GM18867 (cell line): ENCODE results near the gene RSPH10B.
A peak's percentile ranks its signal among the peaks of the same experiment; 100 is the strongest.
"Not testable (repeated sequence)": the region's sequence is repeated elsewhere in the genome, so short reads cannot be mapped to it uniquely, and the experiment has no call there.

ENCODE experiments used
- ATAC-seq: cut with Tn5 transposase; IDR thresholded peaks from one replicate; pipeline ENCODE4 v1.9.1; 2021; ENCODE audit warnings: mild to moderate bottlenecking, moderate library complexity; ENCODE audit not compliant: unreplicated experiment

The RSPH10B gene

DNA sequence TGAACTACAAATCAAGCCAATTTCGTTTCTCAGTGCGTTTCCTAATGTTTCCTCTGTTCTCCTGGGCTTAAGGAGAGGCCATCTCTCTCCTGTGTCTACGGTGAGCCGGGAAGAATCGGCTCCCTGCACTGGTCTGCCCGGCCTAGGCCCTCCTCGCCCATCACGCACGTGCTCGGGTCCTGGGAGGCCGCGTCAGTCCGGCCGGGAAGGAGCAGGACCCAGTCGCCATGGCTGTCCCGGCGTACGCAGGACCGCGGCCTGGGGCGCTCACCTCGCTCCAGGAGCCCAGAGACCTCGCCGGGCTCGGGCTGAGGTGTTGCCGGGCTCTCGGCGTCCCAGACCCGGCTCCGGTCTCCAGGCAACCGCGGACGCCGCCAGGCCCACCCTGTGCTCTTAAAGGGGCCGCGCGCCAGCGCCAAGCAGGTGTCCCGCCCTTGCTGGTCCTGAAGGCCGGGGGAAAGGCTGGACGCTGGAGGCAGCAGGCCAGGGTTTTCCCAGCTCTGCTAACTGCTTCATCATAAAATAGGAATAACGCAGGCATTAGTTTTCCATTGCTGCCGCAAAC, at the start of gene RSPH10B:
Gene RSPH10B (minus strand): TSS at position 343 of the 565 bp plus-strand sequence. CDS start 3,573 bp downstream, outside the sequence.
- not testable (repeated sequence) for ATAC-seq

- ATAC-seq = no peak
Observed at GRCh38 chr7:6016653-6016966, 46.1 kb upstream of the RSPH10B start.

GRCh38 chr7:6015917-6016652, 45.6 kb upstream of the RSPH10B start:
- ATAC-seq = no peak

DNA sequence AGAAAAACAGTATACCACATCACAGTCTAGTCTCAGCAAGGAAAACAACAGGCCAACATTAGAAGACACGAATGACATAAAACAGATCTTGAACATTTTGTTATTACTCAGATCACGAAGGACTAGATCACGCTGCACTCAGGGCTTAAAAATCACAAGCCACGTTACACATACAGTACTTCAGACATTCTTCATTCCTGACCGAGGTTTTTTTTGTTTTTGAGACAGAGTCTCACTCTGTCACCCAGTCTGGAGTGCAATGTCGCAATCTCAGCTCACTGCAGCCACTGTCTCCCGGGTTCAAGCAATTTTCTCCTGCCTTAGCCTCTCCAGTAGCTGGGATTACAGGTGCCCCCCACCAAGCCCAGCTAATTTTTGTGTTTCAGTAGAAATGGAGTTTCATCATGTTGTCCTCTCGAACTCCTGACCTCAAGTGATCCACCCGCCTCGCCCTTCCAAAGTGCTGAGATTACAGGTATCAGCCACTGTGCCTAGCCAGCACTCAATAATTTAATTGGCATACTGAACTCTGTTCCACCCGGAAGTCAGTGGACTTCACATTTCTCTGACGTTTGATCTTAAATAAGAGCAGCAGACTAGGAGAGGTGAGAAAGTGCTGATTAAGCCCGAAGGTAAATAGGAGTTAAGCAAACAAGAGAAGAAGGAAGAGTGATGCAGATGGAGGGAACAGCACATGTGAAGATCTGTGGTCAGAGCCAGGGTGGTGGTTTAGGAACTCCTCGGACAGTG, 42.0 kb upstream of the RSPH10B start:
- ATAC-seq = no peak

DNA sequence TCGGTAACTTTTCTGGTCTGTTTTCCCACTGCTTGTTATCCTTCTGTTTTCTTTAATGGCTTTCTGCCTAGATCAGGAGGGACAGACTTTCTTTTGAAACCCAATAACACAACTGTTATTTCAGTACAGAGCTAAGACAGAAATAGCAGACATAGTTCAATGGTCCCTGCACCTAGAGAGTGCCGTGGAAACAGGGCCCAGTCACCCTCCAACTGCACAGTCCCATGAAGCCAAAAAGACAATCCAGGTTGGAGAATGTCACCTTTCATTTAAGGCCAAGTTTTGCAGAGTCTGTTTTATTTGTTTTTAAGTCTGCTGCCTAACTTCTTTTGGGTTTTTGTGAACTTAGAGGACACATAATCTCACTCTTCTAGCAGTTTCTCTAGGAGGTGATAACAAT, 41.1 kb upstream of the RSPH10B start:
- ATAC-seq = no peak

DNA sequence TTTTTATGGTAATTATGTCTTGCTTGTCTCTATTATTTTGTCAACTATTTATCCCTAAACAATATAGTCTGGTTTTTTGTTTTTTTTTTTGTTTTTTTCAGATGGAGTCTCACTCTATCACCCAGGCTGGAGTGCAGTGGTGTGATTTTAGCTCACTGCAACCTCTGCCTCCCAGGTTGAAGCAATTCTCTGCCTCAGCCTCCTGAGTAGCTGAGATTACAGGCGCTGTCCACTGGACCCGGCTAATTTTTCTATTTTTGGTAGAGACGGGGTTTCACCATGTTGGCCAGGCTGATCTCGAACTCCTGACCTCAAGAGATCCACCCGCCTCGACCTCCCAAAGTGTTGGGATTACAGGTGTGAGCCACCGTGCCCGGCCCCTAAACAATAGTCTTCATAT, 39.9 kb upstream of the RSPH10B start:
- not testable (repeated sequence) for ATAC-seq

DNA sequence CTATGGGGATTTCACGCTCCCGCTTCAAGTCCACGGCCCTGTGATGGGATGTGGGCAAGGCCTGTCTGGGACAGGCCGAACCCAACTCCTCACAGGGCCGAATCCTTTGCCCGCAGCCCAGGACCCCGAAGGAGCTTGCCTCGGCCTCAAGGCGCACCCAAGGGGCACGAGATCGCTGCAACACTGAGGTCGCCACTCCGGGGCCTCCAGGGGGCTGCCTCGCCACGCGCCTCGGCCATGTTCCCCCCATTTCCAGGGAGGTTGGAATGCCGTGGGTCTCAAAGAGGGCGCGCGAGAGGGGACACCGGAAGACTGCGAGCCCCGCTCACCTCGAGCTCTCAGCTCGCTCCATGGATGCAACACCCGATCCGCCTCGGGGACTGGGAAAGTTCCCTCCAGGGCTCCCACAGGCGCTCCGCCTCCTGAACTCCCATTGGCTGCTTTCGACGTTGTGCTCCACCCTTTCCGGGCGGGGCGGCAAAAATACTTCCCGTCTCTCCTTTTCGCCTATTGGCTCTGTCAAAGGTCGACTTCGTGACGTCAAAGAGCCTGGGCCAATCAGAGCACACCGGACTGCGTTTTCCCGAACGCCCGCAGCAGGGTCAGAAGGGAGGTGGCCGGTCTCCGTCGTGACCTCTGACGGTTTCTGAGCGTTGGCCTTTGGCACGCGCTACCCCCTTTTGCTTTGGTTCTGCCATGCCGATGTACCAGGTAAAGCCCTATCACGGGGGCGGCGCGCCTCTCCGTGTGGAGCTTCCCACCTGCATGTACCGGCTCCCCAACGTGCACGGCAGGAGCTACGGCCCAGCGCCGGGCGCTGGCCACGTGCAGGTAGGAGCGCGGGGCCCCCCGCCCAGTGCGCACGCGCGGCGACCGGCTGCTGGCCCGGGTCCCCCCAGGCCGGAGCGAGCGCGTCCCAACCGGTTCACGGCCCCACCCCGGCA, 38.5 kb upstream of the RSPH10B start, which contains the start of the genes AIMP2 and PMS2:
Gene AIMP2 (plus strand): TSS at position 605 of the 944 bp plus-strand sequence. CDS start 92 bp downstream, at position 697.
Gene PMS2 (minus strand): TSS at position 382 of the 944 bp plus-strand sequence. CDS start 30 bp downstream, at position 352.
- ATAC-seq = peak; percentile 90

DNA sequence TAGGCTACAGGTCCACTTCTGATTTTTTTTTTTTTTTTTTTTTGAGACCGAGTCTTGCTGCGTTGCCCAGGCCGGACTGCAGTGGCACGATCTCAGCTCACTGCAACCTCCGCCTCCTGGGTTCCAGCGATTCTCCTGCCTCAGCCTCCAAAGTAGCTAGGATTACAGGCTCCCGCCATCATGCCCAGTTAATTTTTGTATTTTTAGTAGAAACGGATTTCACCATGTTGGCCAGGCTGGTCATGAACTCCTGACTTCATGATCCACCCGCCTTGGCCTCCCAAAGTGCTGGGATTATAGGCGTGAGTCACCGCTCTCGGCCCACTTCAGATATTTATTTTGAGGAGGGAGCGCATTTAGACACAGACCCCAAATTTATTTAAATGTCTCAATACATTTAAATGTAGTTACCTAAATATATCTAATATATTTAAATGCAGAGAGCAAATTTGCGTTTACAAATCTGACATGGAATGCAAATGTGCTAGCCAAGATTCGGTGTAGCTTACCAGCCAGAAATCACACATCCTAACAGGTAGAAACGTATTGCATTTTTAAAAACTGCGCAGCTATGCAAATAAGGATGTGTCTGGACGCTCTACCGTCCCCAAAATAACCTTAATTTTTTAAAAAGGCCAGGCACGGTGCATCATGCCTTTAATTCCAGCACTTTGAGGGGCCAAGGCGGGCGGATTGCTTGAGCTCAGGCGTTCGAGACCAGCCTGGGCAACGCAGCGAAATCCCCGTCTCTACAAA, 37.5 kb upstream of the RSPH10B start:
- not testable (repeated sequence) for ATAC-seq

DNA sequence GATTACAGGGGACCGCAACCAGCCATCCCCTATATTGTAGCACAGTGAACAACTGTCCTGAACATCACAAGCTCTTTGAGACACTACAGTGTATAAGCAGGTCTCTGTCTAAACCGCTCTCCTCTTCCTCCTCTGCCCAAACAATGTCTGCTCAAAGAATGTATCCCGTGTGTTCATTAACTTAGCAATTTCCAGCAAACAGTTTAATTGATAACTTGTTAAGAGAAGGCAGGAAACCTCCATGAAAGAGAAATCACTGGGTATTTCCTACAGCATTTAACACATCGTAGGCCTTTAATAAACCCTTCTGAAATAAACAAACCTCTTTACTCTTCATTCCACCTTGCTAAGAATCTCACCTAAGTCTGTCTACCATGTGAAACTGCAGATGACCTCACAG, 36.9 kb upstream of the RSPH10B start:
- ATAC-seq = no peak

- ATAC-seq = no peak
Observed at GRCh38 chr7:5997210-5997808, 26.8 kb upstream of the RSPH10B start.

- not testable (repeated sequence) for ATAC-seq
Observed at GRCh38 chr7:5987061-5987460, 16.6 kb upstream of the RSPH10B start.

GRCh38 chr7:5979680-5980314, 9.3 kb upstream of the RSPH10B start:
- not testable (repeated sequence) for ATAC-seq

DNA sequence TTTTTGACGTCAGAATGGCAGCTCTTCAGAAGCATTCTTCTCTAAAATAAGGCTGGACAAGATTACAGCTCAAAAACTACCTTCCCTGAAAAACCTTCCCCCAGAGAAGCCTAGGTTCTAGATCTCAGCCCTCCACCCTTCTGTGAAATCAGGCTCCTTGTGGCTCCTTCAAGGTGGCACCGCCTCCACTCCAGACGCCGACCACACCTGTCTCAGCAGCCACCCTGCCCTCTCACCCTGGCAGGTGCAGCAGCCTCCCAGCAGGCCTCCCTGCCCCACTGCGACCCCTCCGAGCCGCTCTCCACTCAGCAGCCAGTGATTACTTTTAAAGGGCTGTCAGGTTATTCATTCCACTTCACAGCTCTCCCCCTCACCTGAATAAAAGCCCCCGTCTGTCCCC, 3.1 kb upstream of the RSPH10B start:
- ATAC-seq = not testable (repeated sequence)

- not testable (repeated sequence) for ATAC-seq
Observed at GRCh38 chr7:5963810-5964209, 6.7 kb downstream of the RSPH10B start.

DNA sequence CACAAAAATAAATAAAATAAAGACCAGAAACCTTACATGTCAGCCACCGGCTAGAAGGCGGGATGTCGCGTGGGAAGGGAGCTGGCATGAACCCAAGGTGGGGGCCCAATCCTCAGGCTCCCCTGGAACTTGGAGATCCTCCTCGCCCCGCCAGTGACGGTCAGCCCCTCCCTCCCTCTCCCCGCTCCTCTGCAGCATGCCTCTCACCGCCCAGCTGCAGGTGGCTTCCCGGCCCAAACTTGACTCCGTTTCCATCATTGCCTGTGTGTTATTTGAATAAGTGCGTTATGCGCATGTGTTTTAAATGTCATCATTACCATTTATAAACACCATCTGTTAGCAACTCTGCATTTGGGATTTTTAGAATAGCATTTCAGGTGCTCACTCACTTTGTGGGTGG, 7.3 kb downstream of the RSPH10B start:
- ATAC-seq = not testable (repeated sequence)

DNA sequence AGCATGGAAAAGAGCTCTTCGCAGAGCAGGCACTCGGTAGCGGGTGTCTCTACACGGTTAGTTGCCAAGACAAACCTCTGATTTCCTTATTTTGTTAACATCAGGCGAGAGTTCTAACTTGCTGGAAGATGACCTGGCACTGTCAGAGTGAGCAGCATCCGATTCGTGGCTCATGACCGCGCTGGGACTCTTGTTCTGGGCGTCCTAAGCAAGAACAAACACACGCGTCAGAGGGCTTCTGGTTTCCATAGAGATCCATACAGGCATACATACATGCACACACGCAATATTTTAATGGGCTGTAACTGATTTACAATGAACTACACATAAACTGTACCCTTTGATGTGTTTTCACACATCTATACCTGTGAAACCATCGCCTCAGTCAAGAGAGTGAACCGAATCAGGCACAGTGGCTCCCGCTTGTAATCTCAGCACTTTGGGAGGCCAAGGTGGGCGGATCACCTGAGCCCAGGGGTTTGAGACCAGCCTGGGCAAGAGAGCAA, 35.5 kb downstream of the RSPH10B start:
- not testable (repeated sequence) for ATAC-seq

- ATAC-seq = not testable (repeated sequence)
Observed at GRCh38 chr7:5931905-5932644, 38.4 kb downstream of the RSPH10B start.

- ATAC-seq = not testable (repeated sequence)
Observed at GRCh38 chr7:5931250-5931649, 39.2 kb downstream of the RSPH10B start.
